Measurements from ENCODE around the gene DAZAP2. TPM values are rescaled to one million over a fixed set of nuclear protein-coding genes. Genes with fewer than 3 reads are reported as not detected.

Gene DAZAP2
- polyA plus RNA-seq, 1 donor from 2014 or later: 97.9 TPM

DNA sequence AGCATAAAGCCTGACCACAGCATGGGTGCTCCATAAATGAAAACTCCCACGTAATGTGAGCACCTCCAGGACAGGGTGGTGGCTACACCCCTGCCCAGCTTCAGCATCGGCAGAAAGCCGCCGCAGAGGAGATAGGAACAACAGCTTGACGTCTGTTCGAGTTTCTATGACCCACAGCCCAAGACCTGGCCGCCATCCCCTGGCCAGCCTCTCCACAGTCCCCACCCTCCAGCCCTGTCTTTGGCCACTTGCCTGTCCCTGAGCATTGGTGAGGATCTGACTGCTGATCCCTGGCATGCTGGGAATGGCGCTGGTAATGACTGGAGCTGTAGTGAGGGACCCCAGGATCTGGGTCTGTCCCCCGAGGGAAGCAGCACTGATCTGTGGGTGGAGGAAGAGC lies 42.1 kb upstream of the DAZAP2 start:
- Histone ChIP-seq H3K27ac (ENCODE audit: low read length) (no peak overlapping the region), H2AFZ (ENCODE audit: low read depth, low read length) (no peak overlapping the region), H3K4me2 (ENCODE audit: low read length) (no peak overlapping the region), H3K79me2 (replicated peaks; ENCODE audit: insufficient read depth, low read length) (no peaks in the 10 kb centered on the region), H4K20me1 (ENCODE audit: insufficient read depth) (no peaks in the 10 kb centered on the region), H3K9me3 (ENCODE audit: low read length) (no peaks in the 10 kb centered on the region), H3K36me3 (ENCODE audit: insufficient read depth, low read length) (peaks cover 5% of the 10 kb centered on the region), H3K4me3 (ENCODE audit: low read length) (no peak overlapping the region), H3K27me3 (ENCODE audit: insufficient read depth, low read depth, low read length) (no peaks in the 10 kb centered on the region), H3F3A (ENCODE audit: insufficient read depth, low read length, poor library complexity, severe bottlenecking) (no peaks in the 10 kb centered on the region), H3K9me2 (ENCODE audit: insufficient read depth, low read length) (no peaks in the 10 kb centered on the region), H3K9ac (ENCODE audit: low read length) (no peak overlapping the region)
- TF ChIP-seq RAD21 (conservative IDR thresholded peaks at IDR 0.05): no peak
- TF ChIP-seq MXI1 (conservative IDR thresholded peaks at IDR 0.05; ENCODE audit: poor library complexity, severe bottlenecking): no peak
- no peak for TF ChIP-seq POLR2AphosphoS5 (IDR thresholded peaks at IDR 0.05)
- TF ChIP-seq, protein P1, sequence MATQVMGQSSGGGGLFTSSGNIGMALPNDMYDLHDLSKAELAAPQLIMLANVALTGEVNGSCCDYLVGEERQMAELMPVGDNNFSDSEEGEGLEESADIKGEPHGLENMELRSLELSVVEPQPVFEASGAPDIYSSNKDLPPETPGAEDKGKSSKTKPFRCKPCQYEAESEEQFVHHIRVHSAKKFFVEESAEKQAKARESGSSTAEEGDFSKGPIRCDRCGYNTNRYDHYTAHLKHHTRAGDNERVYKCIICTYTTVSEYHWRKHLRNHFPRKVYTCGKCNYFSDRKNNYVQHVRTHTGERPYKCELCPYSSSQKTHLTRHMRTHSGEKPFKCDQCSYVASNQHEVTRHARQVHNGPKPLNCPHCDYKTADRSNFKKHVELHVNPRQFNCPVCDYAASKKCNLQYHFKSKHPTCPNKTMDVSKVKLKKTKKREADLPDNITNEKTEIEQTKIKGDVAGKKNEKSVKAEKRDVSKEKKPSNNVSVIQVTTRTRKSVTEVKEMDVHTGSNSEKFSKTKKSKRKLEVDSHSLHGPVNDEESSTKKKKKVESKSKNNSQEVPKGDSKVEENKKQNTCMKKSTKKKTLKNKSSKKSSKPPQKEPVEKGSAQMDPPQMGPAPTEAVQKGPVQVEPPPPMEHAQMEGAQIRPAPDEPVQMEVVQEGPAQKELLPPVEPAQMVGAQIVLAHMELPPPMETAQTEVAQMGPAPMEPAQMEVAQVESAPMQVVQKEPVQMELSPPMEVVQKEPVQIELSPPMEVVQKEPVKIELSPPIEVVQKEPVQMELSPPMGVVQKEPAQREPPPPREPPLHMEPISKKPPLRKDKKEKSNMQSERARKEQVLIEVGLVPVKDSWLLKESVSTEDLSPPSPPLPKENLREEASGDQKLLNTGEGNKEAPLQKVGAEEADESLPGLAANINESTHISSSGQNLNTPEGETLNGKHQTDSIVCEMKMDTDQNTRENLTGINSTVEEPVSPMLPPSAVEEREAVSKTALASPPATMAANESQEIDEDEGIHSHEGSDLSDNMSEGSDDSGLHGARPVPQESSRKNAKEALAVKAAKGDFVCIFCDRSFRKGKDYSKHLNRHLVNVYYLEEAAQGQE (IDR thresholded peaks at IDR 0.05; ENCODE audit: borderline replicate concordance): no peak
- TF ChIP-seq EZH2 (IDR thresholded peaks at IDR 0.05; ENCODE audit: borderline replicate concordance, insufficient read depth, low read length, poor library complexity, severe bottlenecking): no peak
- TF ChIP-seq TAF1 (IDR thresholded peaks at IDR 0.05; ENCODE audit: low read depth): no peak
- no peak for TF ChIP-seq EP300 (conservative IDR thresholded peaks at IDR 0.05; ENCODE audit: poor library complexity, severe bottlenecking)
- no peak for TF ChIP-seq SMC3 (conservative IDR thresholded peaks at IDR 0.05; ENCODE audit: poor library complexity)
- TF ChIP-seq, protein P2, sequence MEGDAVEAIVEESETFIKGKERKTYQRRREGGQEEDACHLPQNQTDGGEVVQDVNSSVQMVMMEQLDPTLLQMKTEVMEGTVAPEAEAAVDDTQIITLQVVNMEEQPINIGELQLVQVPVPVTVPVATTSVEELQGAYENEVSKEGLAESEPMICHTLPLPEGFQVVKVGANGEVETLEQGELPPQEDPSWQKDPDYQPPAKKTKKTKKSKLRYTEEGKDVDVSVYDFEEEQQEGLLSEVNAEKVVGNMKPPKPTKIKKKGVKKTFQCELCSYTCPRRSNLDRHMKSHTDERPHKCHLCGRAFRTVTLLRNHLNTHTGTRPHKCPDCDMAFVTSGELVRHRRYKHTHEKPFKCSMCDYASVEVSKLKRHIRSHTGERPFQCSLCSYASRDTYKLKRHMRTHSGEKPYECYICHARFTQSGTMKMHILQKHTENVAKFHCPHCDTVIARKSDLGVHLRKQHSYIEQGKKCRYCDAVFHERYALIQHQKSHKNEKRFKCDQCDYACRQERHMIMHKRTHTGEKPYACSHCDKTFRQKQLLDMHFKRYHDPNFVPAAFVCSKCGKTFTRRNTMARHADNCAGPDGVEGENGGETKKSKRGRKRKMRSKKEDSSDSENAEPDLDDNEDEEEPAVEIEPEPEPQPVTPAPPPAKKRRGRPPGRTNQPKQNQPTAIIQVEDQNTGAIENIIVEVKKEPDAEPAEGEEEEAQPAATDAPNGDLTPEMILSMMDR (IDR thresholded peaks at IDR 0.05; ENCODE audit: poor library complexity, severe bottlenecking): no peak

DNA sequence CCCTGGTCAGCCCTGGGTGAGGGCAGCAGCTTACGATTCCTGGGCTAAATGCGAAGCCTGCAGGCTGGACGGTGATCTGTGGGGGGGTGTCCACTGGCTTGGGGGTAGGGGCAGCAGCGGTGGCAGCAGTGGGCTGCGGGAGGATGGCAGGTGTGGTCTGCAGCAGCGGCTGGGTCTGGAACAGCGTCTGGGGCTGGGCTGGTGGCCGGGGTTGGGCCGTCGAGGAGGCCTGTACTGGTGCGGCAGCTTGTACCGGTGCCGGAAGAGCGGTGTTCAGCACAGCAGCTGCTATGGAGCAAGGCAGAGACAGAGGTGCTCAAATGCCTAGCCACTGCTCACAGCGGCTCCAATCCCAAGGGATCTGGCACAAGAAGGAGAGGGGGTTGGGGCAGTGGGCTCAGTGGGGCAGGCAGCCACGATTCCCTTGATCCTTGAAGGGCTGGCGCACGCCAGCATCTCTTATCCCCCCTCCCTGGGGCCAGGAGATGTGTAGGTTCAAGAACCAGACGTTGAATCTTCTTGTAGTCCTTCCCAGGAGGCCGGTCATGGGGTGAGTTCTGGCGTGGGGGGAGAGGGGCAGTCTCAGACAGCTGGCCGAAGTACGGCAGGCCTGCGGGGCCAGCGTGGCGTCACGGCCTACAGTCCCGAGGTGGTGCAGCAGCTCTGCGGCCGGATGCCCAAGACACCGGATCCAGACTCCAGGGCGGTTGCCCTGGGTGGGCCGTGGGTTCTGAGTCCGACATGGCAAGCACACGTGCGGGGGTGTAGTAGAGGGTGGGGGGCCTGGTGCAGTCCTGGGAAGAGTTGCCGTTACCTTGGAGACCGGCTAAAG lies 40.7 kb upstream of the DAZAP2 start:
- no peak for TF ChIP-seq EZH2 (IDR thresholded peaks at IDR 0.05; ENCODE audit: borderline replicate concordance, insufficient read depth, low read length, poor library complexity, severe bottlenecking)
- TF ChIP-seq, protein P1 (IDR thresholded peaks at IDR 0.05; ENCODE audit: borderline replicate concordance): no peak
- TF ChIP-seq POLR2AphosphoS5 (IDR thresholded peaks at IDR 0.05): no peak
- TF ChIP-seq TAF1 (IDR thresholded peaks at IDR 0.05; ENCODE audit: low read depth): no peak
- TF ChIP-seq MXI1 (conservative IDR thresholded peaks at IDR 0.05; ENCODE audit: poor library complexity, severe bottlenecking): no peak
- no peak for TF ChIP-seq RAD21 (conservative IDR thresholded peaks at IDR 0.05)
- TF ChIP-seq, protein P2 (IDR thresholded peaks at IDR 0.05; ENCODE audit: poor library complexity, severe bottlenecking): no peak
- no peak for TF ChIP-seq SMC3 (conservative IDR thresholded peaks at IDR 0.05; ENCODE audit: poor library complexity)
- no peak for TF ChIP-seq EP300 (conservative IDR thresholded peaks at IDR 0.05; ENCODE audit: poor library complexity, severe bottlenecking)
- H4K20me1 ChIP-seq (ENCODE audit: insufficient read depth): no peaks in the 10 kb centered on the region
- peaks cover 4% of the 10 kb centered on the region for H3K36me3 ChIP-seq (ENCODE audit: insufficient read depth, low read length)
- no peak overlapping the region for H3K9ac ChIP-seq (ENCODE audit: low read length)
- no peak overlapping the region for H3K4me2 ChIP-seq (ENCODE audit: low read length)
- no peaks in the 10 kb centered on the region for H3K27me3 ChIP-seq (ENCODE audit: insufficient read depth, low read depth, low read length)
- no peak overlapping the region for H3K27ac ChIP-seq (ENCODE audit: low read length)
- no peaks in the 10 kb centered on the region for H3F3A ChIP-seq (ENCODE audit: insufficient read depth, low read length, poor library complexity, severe bottlenecking)
- no peak overlapping the region for H2AFZ ChIP-seq (ENCODE audit: low read depth, low read length)
- no peaks in the 10 kb centered on the region for H3K9me2 ChIP-seq (ENCODE audit: insufficient read depth, low read length)
- no peaks in the 10 kb centered on the region for H3K79me2 ChIP-seq (replicated peaks; ENCODE audit: insufficient read depth, low read length)
- H3K9me3 ChIP-seq (ENCODE audit: low read length): no peaks in the 10 kb centered on the region
- no peak overlapping the region for H3K4me3 ChIP-seq (ENCODE audit: low read length)

Data from neural cell (in vitro differentiated cells).